HepG2 (cell line): ENCODE results near the gene PHF3. TPM values are rescaled to one million over a fixed set of nuclear protein-coding genes. Genes with fewer than 3 reads are reported as not detected.
A peak's percentile ranks its signal among the peaks of the same experiment; 100 is the strongest.

Experiments used
- ATM ChIP-seq: fragments of 450-650 bp; IDR thresholded peaks from 2 replicates; pipeline ENCODE4 v1.7.1; 2017; ENCODE audit warnings: mild to moderate bottlenecking, borderline replicate concordance
- CEBPB ChIP-seq: IDR thresholded peaks from 2 replicates; pipeline ENCODE4 v1.6.1; 2011; ENCODE audit warnings: low read depth, low read length, improper control_type of control experiment, borderline replicate concordance
- IKZF1 ChIP-seq: fragments of 450-650 bp; IDR thresholded peaks from 2 replicates; pipeline ENCODE4 v1.7.1; 2016
- KDM4B ChIP-seq: sonication (generic); formaldehyde crosslinking; IDR thresholded peaks from 2 replicates; pipeline ENCODE4 v1.4.0; 2020; ENCODE audit warnings: missing genetic modification reagents
- KDM5A ChIP-seq: fragments of 200-600 bp; sonication (generic); IDR thresholded peaks from 2 replicates; pipeline ENCODE4 v1.7.0; 2018; ENCODE audit warnings: antibody characterized with exemption, mild to moderate bottlenecking, low read length, borderline replicate concordance
- KLF11 ChIP-seq: IDR thresholded peaks from 2 replicates; pipeline ENCODE4 v1.6.1; 2016; ENCODE audit warnings: missing compliant biosample characterization
- MBD4 ChIP-seq: IDR thresholded peaks from 2 replicates; pipeline ENCODE4 v1.6.1; 2012; ENCODE audit warnings: low read length, inconsistent platforms, borderline replicate concordance
- MIER3 ChIP-seq: IDR thresholded peaks from 2 replicates; pipeline ENCODE4 v1.6.1; 2016; ENCODE audit warnings: missing compliant biosample characterization, borderline replicate concordance
- PAWR ChIP-seq: sonication (generic); formaldehyde crosslinking; IDR thresholded peaks from 2 replicates; pipeline ENCODE4 v1.4.0; 2020; ENCODE audit warnings: missing genetic modification reagents, mild to moderate bottlenecking, borderline replicate concordance
- RARG ChIP-seq: sonication (generic); formaldehyde crosslinking; IDR thresholded peaks from 2 replicates; pipeline ENCODE4 v1.4.0; 2020; ENCODE audit warnings: low read depth, mild to moderate bottlenecking, missing genetic modification reagents
- SCMH1 ChIP-seq: sonication (generic); formaldehyde crosslinking; IDR thresholded peaks from 2 replicates; pipeline ENCODE4 v1.9.0; 2021; ENCODE audit warnings: missing genetic modification reagents, mild to moderate bottlenecking, borderline replicate concordance
- SOX13 ChIP-seq, 3 experiments: fragments of 450-650 bp in 1 of 3; sonication (generic) in 1 of 3; formaldehyde crosslinking in 1 of 3; IDR thresholded peaks in 2 of 3; conservative IDR thresholded peaks in 1 of 3; 2 replicates each; pipeline versions ENCODE4 v1.5.0 to v1.6.1; 2016 to 2020; ENCODE audit warnings: antibody characterized with exemption in 1 of 3, mild to moderate bottlenecking in 1 of 3, missing compliant biosample characterization in 1 of 3, missing genetic modification reagents in 1 of 3, moderate library complexity in 1 of 3
- TCF7L2 ChIP-seq: IDR thresholded peaks from 2 replicates; pipeline ENCODE4 v1.6.1; 2011; ENCODE audit warnings: mild to moderate bottlenecking, low read depth, low read length, moderate library complexity
- THAP11 ChIP-seq: IDR thresholded peaks from 2 replicates; pipeline ENCODE4 v1.6.1; 2016; ENCODE audit warnings: missing biosample characterization, missing genetic modification reagents
- ZNF556 ChIP-seq: sonication (generic); formaldehyde crosslinking; IDR thresholded peaks from 2 replicates; pipeline ENCODE4 v1.4.0; 2020; ENCODE audit warnings: mild to moderate bottlenecking, missing genetic modification reagents, borderline replicate concordance
- ZNF710 ChIP-seq: sonication (generic); formaldehyde crosslinking; IDR thresholded peaks from 2 replicates; pipeline ENCODE4 v1.5.0; 2020; ENCODE audit warnings: mild to moderate bottlenecking, missing genetic modification reagents, borderline replicate concordance
- ZNF768 ChIP-seq: sonication (generic); formaldehyde crosslinking; IDR thresholded peaks from 2 replicates; pipeline ENCODE4 v1.4.0; 2020; ENCODE audit warnings: missing genetic modification reagents
- ZNF879 ChIP-seq: sonication (generic); formaldehyde crosslinking; IDR thresholded peaks from 2 replicates; pipeline ENCODE4 v1.8.1; 2023; ENCODE audit warnings: missing genetic modification reagents
- polyA plus RNA-seq, 8 experiments: library from polyadenylated mRNA; depleted of rRNA in 3 of 8; stranded (reverse) in 7 of 8; unstranded in 1 of 8; fragments of >200 nt; fragmentation: Illumina TruSeq in 4 of 8; extraction: Trizol in 4 of 8; gene quantifications; 2 replicates each; pipeline versions ENCODE4 v1.2.1 to v1.2.3, GENCODE V29; 2011 to 2016; ENCODE audit warnings: low read depth in 4 of 8, missing spikeins in 1 of 8, mixed read lengths in 1 of 8; ENCODE audit not compliant: insufficient read depth in 1 of 8
- total RNA-seq, 5 experiments: library from RNA; depleted of rRNA; stranded (reverse); fragments of >200 nt; fragmentation: Illumina TruSeq; extraction: Trizol; gene quantifications; 2 replicates each; pipeline ENCODE4 v1.2.3, GENCODE V29; 2016; ENCODE audit warnings: low read depth in 1 of 5
- TF ChIP-seq, protein P1 (sequence below): sonication (generic); formaldehyde crosslinking; conservative IDR thresholded peaks from 2 replicates; pipeline ENCODE4 v1.4.0; 2020; ENCODE audit warnings: mild to moderate bottlenecking, missing genetic modification reagents, moderate library complexity
- TF ChIP-seq, protein P2 (sequence below): sonication (generic); formaldehyde crosslinking; IDR thresholded peaks from 2 replicates; pipeline ENCODE4 v1.4.0; 2020; ENCODE audit warnings: missing genetic modification reagents

PHF3 gene
- total and polyA plus RNA-seq, 2 of the 13 experiments (the other 11 are each of a cell fraction or from before 2014, with no cell fraction given) = 19.8 to 70.4 TPM

DNA sequence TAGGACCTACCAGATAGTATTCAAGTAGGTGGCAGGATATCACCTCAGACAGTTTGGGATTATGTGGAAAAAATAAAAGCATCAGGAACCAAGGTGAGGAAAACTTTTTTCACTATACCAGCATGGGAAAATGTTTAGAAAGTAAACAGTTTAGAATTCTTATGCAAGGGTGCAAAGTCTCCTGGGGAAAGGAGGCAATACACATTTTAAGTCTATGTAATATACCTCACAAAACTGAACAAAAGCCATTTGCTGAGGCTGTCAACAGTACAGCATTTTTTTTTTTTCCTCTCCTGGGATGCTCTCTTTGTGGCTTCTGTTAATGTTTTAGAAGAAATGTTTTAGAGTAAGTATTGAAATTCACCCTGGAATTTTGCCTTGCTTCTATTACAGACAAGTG is 73.5 kb downstream of the PHF3 start (continued):
- TF ChIP-seq, protein P1, sequence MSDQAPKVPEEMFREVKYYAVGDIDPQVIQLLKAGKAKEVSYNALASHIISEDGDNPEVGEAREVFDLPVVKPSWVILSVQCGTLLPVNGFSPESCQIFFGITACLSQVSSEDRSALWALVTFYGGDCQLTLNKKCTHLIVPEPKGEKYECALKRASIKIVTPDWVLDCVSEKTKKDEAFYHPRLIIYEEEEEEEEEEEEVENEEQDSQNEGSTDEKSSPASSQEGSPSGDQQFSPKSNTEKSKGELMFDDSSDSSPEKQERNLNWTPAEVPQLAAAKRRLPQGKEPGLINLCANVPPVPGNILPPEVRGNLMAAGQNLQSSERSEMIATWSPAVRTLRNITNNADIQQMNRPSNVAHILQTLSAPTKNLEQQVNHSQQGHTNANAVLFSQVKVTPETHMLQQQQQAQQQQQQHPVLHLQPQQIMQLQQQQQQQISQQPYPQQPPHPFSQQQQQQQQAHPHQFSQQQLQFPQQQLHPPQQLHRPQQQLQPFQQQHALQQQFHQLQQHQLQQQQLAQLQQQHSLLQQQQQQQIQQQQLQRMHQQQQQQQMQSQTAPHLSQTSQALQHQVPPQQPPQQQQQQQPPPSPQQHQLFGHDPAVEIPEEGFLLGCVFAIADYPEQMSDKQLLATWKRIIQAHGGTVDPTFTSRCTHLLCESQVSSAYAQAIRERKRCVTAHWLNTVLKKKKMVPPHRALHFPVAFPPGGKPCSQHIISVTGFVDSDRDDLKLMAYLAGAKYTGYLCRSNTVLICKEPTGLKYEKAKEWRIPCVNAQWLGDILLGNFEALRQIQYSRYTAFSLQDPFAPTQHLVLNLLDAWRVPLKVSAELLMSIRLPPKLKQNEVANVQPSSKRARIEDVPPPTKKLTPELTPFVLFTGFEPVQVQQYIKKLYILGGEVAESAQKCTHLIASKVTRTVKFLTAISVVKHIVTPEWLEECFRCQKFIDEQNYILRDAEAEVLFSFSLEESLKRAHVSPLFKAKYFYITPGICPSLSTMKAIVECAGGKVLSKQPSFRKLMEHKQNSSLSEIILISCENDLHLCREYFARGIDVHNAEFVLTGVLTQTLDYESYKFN (CRISPR knock-in tag) = peak; percentile 83
- TF ChIP-seq IKZF1 = no peak
- TF ChIP-seq THAP11 (CRISPR knock-in tag) = peak; percentile 55
- TF ChIP-seq ZNF879 (CRISPR knock-in tag) = no peak
- TF ChIP-seq, protein P2, sequence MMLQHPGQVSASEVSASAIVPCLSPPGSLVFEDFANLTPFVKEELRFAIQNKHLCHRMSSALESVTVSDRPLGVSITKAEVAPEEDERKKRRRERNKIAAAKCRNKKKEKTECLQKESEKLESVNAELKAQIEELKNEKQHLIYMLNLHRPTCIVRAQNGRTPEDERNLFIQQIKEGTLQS (CRISPR knock-in tag) = no peak
- no peak for TF ChIP-seq ZNF556
- TF ChIP-seq SCMH1 (CRISPR knock-in tag) = no peak
- TF ChIP-seq SOX13 (IDR thresholded peaks at IDR 0.05) = no peak
- peak in 1 of 2 experiments; percentile 77; a peak in 2 of 4 replicates for TF ChIP-seq SOX13 (CRISPR knock-in tag; conservative IDR thresholded peaks at IDR 0.05 in 1 of 2, IDR thresholded peaks at IDR 0.05 in 1 of 2)
- peak; percentile 52; the same call in 1 of the 2 replicates for TF ChIP-seq MBD4
- TF ChIP-seq ZNF768 (CRISPR knock-in tag) = no peak
- no peak for TF ChIP-seq ATM
- TF ChIP-seq CEBPB = peak; percentile 88
- no peak for TF ChIP-seq RARG (CRISPR knock-in tag)
- no peak for TF ChIP-seq KDM5A
- TF ChIP-seq PAWR (CRISPR knock-in tag) = no peak
- TF ChIP-seq ZNF710 (CRISPR knock-in tag) = no peak
- TF ChIP-seq TCF7L2 = no peak
- TF ChIP-seq KLF11 = 0 out of 2 replicates have a peak, but pooled peaks have one; percentile 43
- TF ChIP-seq MIER3 (CRISPR knock-in tag) = peak; percentile 54; the same call in 1 of the 2 replicates
- TF ChIP-seq KDM4B (CRISPR knock-in tag) = no peak
